Measurements from ENCODE around the gene PPM1E.
"Not testable (repeated sequence)": the region's sequence is repeated elsewhere in the genome, so short reads cannot be mapped to it uniquely, and the experiment has no call there.

DNA sequence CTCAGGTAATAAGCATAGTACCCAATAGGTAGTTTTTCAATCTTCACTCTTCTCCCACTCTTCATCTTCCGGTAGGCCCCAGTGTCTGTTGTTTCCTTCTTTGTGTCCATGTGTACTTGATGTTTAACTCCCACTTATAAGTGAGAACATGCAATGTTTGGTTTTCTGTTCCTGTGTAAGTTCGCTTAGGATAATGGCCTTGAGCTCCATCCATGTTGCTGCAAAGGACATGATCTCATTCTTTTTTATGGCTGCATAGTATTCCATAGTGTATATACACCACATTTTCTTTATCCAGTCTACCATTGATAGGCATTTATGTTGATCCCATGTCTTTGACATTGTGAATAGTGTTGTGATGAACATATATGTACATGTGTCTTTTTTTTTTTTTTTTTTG, 38.9 kb downstream of the PPM1E start:
- TF ChIP-seq, protein P1, sequence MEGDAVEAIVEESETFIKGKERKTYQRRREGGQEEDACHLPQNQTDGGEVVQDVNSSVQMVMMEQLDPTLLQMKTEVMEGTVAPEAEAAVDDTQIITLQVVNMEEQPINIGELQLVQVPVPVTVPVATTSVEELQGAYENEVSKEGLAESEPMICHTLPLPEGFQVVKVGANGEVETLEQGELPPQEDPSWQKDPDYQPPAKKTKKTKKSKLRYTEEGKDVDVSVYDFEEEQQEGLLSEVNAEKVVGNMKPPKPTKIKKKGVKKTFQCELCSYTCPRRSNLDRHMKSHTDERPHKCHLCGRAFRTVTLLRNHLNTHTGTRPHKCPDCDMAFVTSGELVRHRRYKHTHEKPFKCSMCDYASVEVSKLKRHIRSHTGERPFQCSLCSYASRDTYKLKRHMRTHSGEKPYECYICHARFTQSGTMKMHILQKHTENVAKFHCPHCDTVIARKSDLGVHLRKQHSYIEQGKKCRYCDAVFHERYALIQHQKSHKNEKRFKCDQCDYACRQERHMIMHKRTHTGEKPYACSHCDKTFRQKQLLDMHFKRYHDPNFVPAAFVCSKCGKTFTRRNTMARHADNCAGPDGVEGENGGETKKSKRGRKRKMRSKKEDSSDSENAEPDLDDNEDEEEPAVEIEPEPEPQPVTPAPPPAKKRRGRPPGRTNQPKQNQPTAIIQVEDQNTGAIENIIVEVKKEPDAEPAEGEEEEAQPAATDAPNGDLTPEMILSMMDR (IDR thresholded peaks at IDR 0.05) = not testable (repeated sequence)
- not testable (repeated sequence) for TF ChIP-seq EZH2 (IDR thresholded peaks at IDR 0.05; ENCODE audit: borderline replicate concordance, insufficient read depth, low read depth, low read length, poor library complexity, severe bottlenecking)

All from B cell (primary cell).